MM.1S (cell line): ENCODE data around the gene MSLN.
"Not testable (repeated sequence)": the region's sequence is repeated elsewhere in the genome, so short reads cannot be mapped to it uniquely, and the experiment has no call there.

Experiments used
- DNase-seq: peaks from one replicate; pipeline ENCODE4 v3.0.0-alpha.2; 2015
- H2AFZ ChIP-seq: fragments of 300-600 bp; sonication (generic); 2 replicates; pipeline ENCODE4 v1.6.0; 2016; ENCODE audit warnings: antibody characterized with exemption, low read length
- H3F3A ChIP-seq: fragments of 300-600 bp; sonication (generic); 2 replicates; pipeline ENCODE4 v1.6.1; 2016; ENCODE audit warnings: mild to moderate bottlenecking, antibody characterized with exemption, low read length, moderate library complexity, mixed read lengths; ENCODE audit not compliant: insufficient read depth
- H3K27ac ChIP-seq: fragments of 300-600 bp; sonication (generic); 2 replicates; pipeline ENCODE4 v1.5.1; 2016; ENCODE audit warnings: mild to moderate bottlenecking, low read length
- H3K27me3 ChIP-seq: fragments of 300-600 bp; sonication (generic); replicated peaks from 2 replicates; pipeline ENCODE4 v1.6.0; 2016; ENCODE audit warnings: low read length; ENCODE audit not compliant: insufficient read depth
- H3K36me3 ChIP-seq: fragments of 300-600 bp; sonication (generic); replicated peaks from 2 replicates; pipeline ENCODE4 v1.6.1; 2016; ENCODE audit warnings: mild to moderate bottlenecking, low read length, mixed read lengths; ENCODE audit not compliant: insufficient read depth
- H3K4me1 ChIP-seq: fragments of 300-600 bp; sonication (generic); 2 replicates; pipeline ENCODE4 v1.6.1; 2016; ENCODE audit warnings: low read length, mixed read lengths
- H3K4me2 ChIP-seq: fragments of 300-600 bp; sonication (generic); 2 replicates; pipeline ENCODE4 v1.6.0; 2016; ENCODE audit warnings: low read depth, low read length
- H3K4me3 ChIP-seq: fragments of 300-600 bp; sonication (generic); 2 replicates; pipeline ENCODE4 v1.5.1; 2016; ENCODE audit warnings: low read length, mixed read lengths
- H3K79me2 ChIP-seq: fragments of 300-600 bp; sonication (generic); 2 replicates; pipeline ENCODE4 v1.6.1; 2016; ENCODE audit warnings: mixed run types, low read length, mixed read lengths
- H3K9ac ChIP-seq: fragments of 300-600 bp; sonication (generic); 2 replicates; pipeline ENCODE4 v1.6.1; 2016; ENCODE audit warnings: low read length, mixed read lengths
- H3K9me2 ChIP-seq: fragments of 300-600 bp; sonication (generic); replicated peaks from 2 replicates; pipeline ENCODE4 v1.6.1; 2016; ENCODE audit warnings: mild to moderate bottlenecking, low read length, mixed read lengths; ENCODE audit not compliant: insufficient read depth
- H3K9me3 ChIP-seq: fragments of 300-600 bp; sonication (generic); replicated peaks from 2 replicates; pipeline ENCODE4 v1.6.1; 2016; ENCODE audit warnings: mild to moderate bottlenecking, low read length, mixed read lengths; ENCODE audit not compliant: insufficient read depth
- H4K20me1 ChIP-seq: fragments of 300-600 bp; sonication (generic); 2 replicates; pipeline ENCODE4 v1.6.1; 2016; ENCODE audit warnings: mild to moderate bottlenecking, low read length, moderate library complexity, mixed read lengths; ENCODE audit not compliant: insufficient read depth
- EZH2 ChIP-seq: fragments of 300-600 bp; sonication (generic); optimal IDR thresholded peaks from 2 replicates; pipeline ENCODE3; 2017; ENCODE audit warnings: low read depth, mild to moderate bottlenecking, antibody characterized with exemption, low read length, mixed read lengths
- EZH2phosphoT487 ChIP-seq: fragments of 300-600 bp; sonication (generic); IDR thresholded peaks from 2 replicates; pipeline ENCODE4 v1.6.1; 2018; ENCODE audit warnings: antibody characterized with exemption, low read length
- TF ChIP-seq, protein P1 (sequence below): fragments of 300-600 bp; sonication (generic); IDR thresholded peaks from 2 replicates; pipeline ENCODE4 v1.5.1; 2016; ENCODE audit warnings: antibody characterized with exemption, low read length, mixed read lengths

The MSLN gene

DNA sequence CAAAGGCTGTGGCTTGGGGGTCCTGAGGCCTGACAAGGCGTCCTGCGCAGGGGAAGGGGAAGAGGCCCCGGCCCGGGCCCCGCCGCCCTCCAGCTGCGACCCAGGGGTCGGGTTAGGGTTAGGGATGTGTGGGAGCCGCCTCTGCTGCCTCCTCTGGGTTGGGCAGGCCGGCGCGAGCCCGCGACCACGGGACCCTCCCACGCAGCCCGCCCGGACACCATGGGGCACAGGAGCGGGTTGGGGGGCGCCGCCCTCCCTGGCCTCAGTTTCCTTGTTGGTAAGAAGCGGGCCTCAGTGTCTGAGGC lies 20.1 kb upstream of the MSLN start:
- Histone ChIP-seq H3K9ac (peak overlapping the region; percentile 93), H3K79me2 (peaks cover 15% of the 10 kb centered on the region), H3K9me3 (no peaks in the 10 kb centered on the region), H3K36me3 (no peaks in the 10 kb centered on the region), H3K4me1 (peaks cover 29% of the 10 kb centered on the region), H3K9me2 (no peaks in the 10 kb centered on the region), H2AFZ (peak overlapping the region; percentile 98), H3K27ac (no peak overlapping the region), H3K27me3 (peaks cover 19% of the 10 kb centered on the region), H4K20me1 (no peaks in the 10 kb centered on the region), H3K4me3 (peak overlapping the region; percentile 96), H3F3A (peaks cover 18% of the 10 kb centered on the region), H3K4me2 (peak overlapping the region; percentile 94)
- TF ChIP-seq EZH2phosphoT487 (no peak), EZH2 (no peak)
- TF ChIP-seq, protein P1, sequence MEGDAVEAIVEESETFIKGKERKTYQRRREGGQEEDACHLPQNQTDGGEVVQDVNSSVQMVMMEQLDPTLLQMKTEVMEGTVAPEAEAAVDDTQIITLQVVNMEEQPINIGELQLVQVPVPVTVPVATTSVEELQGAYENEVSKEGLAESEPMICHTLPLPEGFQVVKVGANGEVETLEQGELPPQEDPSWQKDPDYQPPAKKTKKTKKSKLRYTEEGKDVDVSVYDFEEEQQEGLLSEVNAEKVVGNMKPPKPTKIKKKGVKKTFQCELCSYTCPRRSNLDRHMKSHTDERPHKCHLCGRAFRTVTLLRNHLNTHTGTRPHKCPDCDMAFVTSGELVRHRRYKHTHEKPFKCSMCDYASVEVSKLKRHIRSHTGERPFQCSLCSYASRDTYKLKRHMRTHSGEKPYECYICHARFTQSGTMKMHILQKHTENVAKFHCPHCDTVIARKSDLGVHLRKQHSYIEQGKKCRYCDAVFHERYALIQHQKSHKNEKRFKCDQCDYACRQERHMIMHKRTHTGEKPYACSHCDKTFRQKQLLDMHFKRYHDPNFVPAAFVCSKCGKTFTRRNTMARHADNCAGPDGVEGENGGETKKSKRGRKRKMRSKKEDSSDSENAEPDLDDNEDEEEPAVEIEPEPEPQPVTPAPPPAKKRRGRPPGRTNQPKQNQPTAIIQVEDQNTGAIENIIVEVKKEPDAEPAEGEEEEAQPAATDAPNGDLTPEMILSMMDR: no peak
- DNase-seq: no peak

GRCh38 chr16:740764-741505 lies 19.6 kb upstream of the MSLN start, which contains the start of gene CIAO3:
Gene CIAO3, minus strand, starts transcription at chr16:740997. Its CDS starts 12 bp downstream, at chr16:740985.
- TF ChIP-seq EZH2: no peak
- TF ChIP-seq EZH2phosphoT487: no peak
- TF ChIP-seq, protein P1: peak; percentile 86
- Histone ChIP-seq H3K9ac (peak within 1 kb of the TSS; percentile 93), H3K9me2 (no peaks in the 10 kb centered on the region), H3K4me3 (peak within 1 kb of the TSS; percentile 96), H3K9me3 (no peaks in the 10 kb centered on the region), H3K27me3 (peaks cover 24% of the 10 kb centered on the region), H2AFZ (peak within 1 kb of the TSS; percentile 98), H3F3A (peaks cover 13% of the 10 kb centered on the region), H3K27ac (no peak within 1 kb of the TSS), H4K20me1 (no peaks in the 10 kb centered on the region), H3K4me1 (peaks cover 23% of the 10 kb centered on the region), H3K4me2 (peak within 1 kb of the TSS; percentile 94), H3K79me2 (peaks cover 15% of the 10 kb centered on the region), H3K36me3 (no peaks in the 10 kb centered on the region)
- peak; percentile 93 for DNase-seq

DNA sequence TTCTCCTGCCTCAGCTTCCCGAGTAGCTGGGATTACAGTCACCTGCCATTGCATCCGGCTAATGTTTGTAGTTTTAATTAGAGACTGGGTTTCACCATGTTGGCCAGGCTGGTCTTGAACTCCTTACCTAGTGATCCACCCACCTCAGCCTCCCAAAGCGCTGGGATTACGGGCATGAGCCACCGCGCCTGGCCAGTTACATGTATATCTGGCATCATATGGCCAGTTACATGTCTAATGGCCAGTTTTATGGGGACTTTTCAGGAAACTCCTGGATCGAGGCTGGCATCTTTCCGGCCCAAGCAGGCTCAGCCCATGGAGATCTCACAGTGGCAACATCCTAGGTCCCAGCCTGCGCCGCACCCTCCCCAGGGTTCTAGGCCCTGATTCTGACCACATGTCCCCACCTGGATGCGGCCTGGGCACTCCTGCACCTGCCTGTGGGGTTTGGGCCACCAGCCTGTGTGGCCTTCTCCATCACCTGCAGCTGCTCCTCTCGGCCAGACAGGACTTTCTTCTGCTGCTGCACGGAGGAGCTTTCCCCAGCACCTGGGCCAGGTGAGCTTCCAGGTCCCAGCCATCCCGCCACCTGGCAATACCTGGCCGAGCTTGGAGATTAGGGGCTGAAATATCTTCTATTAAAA lies 18.4 kb upstream of the MSLN start:
- H4K20me1 ChIP-seq: no peaks in the 10 kb centered on the region
- no peak for DNase-seq
- H3K4me2 ChIP-seq: no peak overlapping the region
- no peak overlapping the region for H2AFZ ChIP-seq
- peaks cover 1% of the 10 kb centered on the region; the same call in 1 of the 2 replicates for H3F3A ChIP-seq
- TF ChIP-seq EZH2phosphoT487 (no peak), EZH2 (no peak)
- TF ChIP-seq, protein P1: no peak
- H3K4me1 ChIP-seq: peaks cover 12% of the 10 kb centered on the region
- H3K36me3 ChIP-seq: no peaks in the 10 kb centered on the region
- no peaks in the 10 kb centered on the region for H3K9me2 ChIP-seq
- H3K9ac ChIP-seq: no peak overlapping the region
- peaks cover 31% of the 10 kb centered on the region for H3K27me3 ChIP-seq
- no peak overlapping the region for H3K27ac ChIP-seq
- H3K4me3 ChIP-seq: no peak overlapping the region
- no peaks in the 10 kb centered on the region for H3K9me3 ChIP-seq
- peaks cover 15% of the 10 kb centered on the region for H3K79me2 ChIP-seq

DNA sequence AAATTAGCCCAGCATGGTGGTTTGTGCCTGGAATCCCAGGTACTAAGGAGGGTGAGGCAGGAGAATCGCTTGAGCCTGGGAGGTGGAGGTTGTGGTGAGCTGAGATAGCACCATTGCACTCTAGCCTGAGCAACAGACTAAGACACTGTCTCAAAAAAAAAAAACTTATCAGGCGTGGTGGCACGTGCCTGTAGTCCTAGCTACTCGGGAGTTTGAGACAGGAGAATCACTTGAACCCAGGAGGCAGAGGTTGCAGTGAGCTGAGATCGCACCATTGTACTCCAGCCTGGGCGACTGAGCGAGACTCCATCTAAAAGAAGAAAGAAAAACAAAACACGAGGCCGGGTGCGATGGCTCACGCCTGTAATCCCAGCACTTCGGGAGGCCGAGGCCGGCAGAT lies 17.6 kb upstream of the MSLN start:
- not testable (repeated sequence) for H3K9ac ChIP-seq, H3K4me1 ChIP-seq, DNase-seq, H3K9me2 ChIP-seq, H3K9me3 ChIP-seq, H2AFZ ChIP-seq, H3K27ac ChIP-seq, H3F3A ChIP-seq, H4K20me1 ChIP-seq, H3K4me3 ChIP-seq, H3K36me3 ChIP-seq, H3K4me2 ChIP-seq
- Histone ChIP-seq H3K27me3 (peaks cover 39% of the 10 kb centered on the region), H3K79me2 (peaks cover 15% of the 10 kb centered on the region)
